Fibroblast of the aortic adventitia (primary cell): ENCODE results near the gene PDZD2. TPM values are rescaled to one million over a fixed set of nuclear protein-coding genes. Genes with fewer than 3 reads are reported as not detected.

Source experiments
- DNase-seq: peaks from one replicate; pipeline ENCODE4 v3.0.0-alpha.2; 2010; ENCODE audit warnings: low read depth
- H3K4me3 ChIP-seq: 2 replicates; pipeline ENCODE4 v1.5.1; 2011; ENCODE audit warnings: low read depth, mild to moderate bottlenecking, control low read depth, low read length, moderate library complexity
- CTCF ChIP-seq: IDR thresholded peaks from 2 replicates; pipeline ENCODE4 v1.5.1; 2011; ENCODE audit warnings: mild to moderate bottlenecking, low read length, control low read depth, inconsistent platforms; ENCODE audit not compliant: insufficient read depth
- total RNA-seq: library from RNA; depleted of rRNA; stranded (reverse); fragments of >200 nt; gene quantifications from 2 replicates; pipeline ENCODE4 v1.2.3, GENCODE V29; 2012; ENCODE audit warnings: low replicate concordance

The PDZD2 gene
- total RNA-seq, 1 donor, result under 0.01 TPM

- no peak for DNase-seq
- TF ChIP-seq CTCF, result no peak
- no peak overlapping the region for H3K4me3 ChIP-seq
These were observed 309.1 kb downstream of the PDZD2 start for GRCh38 chr5:31948006-31948405.

- H3K4me3 ChIP-seq, result no peak overlapping the region
- DNase-seq, result no peak
- no peak for TF ChIP-seq CTCF
These were observed 313.1 kb downstream of the PDZD2 start for GRCh38 chr5:31952067-31952466.

GRCh38 chr5:31954091-31954490 is 315.2 kb downstream of the PDZD2 start:
- no peak overlapping the region for H3K4me3 ChIP-seq
- no peak for DNase-seq
- no peak for TF ChIP-seq CTCF

GRCh38 chr5:31957151-31957550 is 318.2 kb downstream of the PDZD2 start:
- no peak for DNase-seq
- no peak overlapping the region for H3K4me3 ChIP-seq
- no peak for TF ChIP-seq CTCF

- no peak for DNase-seq
- H3K4me3 ChIP-seq, result no peak overlapping the region
- no peak for TF ChIP-seq CTCF
These were observed 323.4 kb downstream of the PDZD2 start for GRCh38 chr5:31962351-31962751.

- TF ChIP-seq CTCF, result no peak
- H3K4me3 ChIP-seq, result no peak overlapping the region
- no peak for DNase-seq
These were observed 324.0 kb downstream of the PDZD2 start for GRCh38 chr5:31962871-31963307.

GRCh38 chr5:31963358-31964006 is 324.6 kb downstream of the PDZD2 start:
- no peak for TF ChIP-seq CTCF
- no peak for DNase-seq
- no peak overlapping the region for H3K4me3 ChIP-seq
